HG03103 (cell line): ENCODE data around the gene CSRP3.
"Not testable (repeated sequence)": the region's sequence is repeated elsewhere in the genome, so short reads cannot be mapped to it uniquely, and the experiment has no call there.

Experiments used
- ATAC-seq: cut with Tn5 transposase; IDR thresholded peaks from one replicate; pipeline ENCODE4 v1.9.1; 2021; ENCODE audit warnings: low read depth; ENCODE audit not compliant: unreplicated experiment

Gene CSRP3

GRCh38 chr11:19136884-19137283, 64.9 kb downstream of the CSRP3 start:
- not testable (repeated sequence) for ATAC-seq

DNA sequence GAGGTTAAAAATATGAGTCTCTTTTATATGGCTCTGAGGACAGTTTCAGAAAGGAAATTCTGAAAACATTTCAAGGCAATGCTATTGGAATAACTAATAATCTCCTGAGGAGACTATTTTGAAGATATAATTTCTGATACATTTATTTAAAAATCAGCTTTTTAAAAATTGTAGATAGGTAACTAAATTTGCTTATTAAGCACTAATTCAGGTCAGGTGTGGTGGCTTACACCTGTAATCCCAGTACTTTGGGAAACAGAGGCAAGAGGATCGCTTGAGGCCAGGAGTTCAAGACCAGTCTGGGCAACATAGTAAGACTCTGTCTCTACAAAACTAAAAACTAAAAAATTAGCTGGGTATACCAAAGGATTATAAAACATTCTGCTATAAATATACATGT, 67.8 kb downstream of the CSRP3 start:
- ATAC-seq: no peak
